ENCODE measurements around the gene VEPH1. TPM values are rescaled to one million over a fixed set of nuclear protein-coding genes. Genes with fewer than 3 reads are reported as not detected.

Gene VEPH1
- polyA plus RNA-seq, 2 of the 4 experiments (the other 2 are of a cell fraction), result 0.04 to 0.16 TPM

GRCh38 chr3:157522648-157523047 is 19.4 kb upstream of the VEPH1 start:
- ATAC-seq, result no peak
- no peak for FAIRE-seq
- Histone ChIP-seq H3K27ac (no peak overlapping the region), H3K9me3 (no peaks in the 10 kb centered on the region), H3K4me1 (no peaks in the 10 kb centered on the region), H3K4me3 (no peak overlapping the region), H3K4me2 (no peak overlapping the region)
- ChIA-PET CTCF (interaction anchor here (0.6 to 3.1 kb wide), 3 partner anchors 10 to 1372 kb away, joined by 3 to 21 read pairs (median 3); no protein-coding TSS in a partner anchor), POLR2A (no interaction called here)
- no peak for DNase-seq (ENCODE audit: low read depth in 1 of 2, low spot score in 1 of 2)
- TF ChIP-seq HOXB5 (CRISPR knock-in tag; IDR thresholded peaks at IDR 0.05) (no peak), ESRRA (IDR thresholded peaks at IDR 0.05; ENCODE audit: borderline replicate concordance, low read length) (no peak), MAZ (IDR thresholded peaks at IDR 0.05; ENCODE audit: borderline replicate concordance, low read depth, low read length) (no peak), NR3C1 (IDR thresholded peaks at IDR 0.05) (no peak), HES2 (IDR thresholded peaks at IDR 0.05) (no peak)

GRCh38 chr3:157520485-157521150 is 17.4 kb upstream of the VEPH1 start:
- POLR2A ChIA-PET, result no interaction called here
- no peak overlapping the region for H3K27ac ChIP-seq
- H3K4me1 ChIP-seq, result no peaks in the 10 kb centered on the region
- no peak overlapping the region for H3K4me2 ChIP-seq
- no peak for DNase-seq (ENCODE audit: low read depth in 1 of 2, low spot score in 1 of 2)
- H3K4me3 ChIP-seq, result no peak overlapping the region
- TF ChIP-seq ZNF302 (CRISPR knock-in tag; IDR thresholded peaks at IDR 0.05) (no peak), BHLHE40 (IDR thresholded peaks at IDR 0.05; ENCODE audit: low read depth, low read length) (no peak), PHF8 (IDR thresholded peaks at IDR 0.05; ENCODE audit: borderline replicate concordance, low read depth) (no peak), SMC3 (IDR thresholded peaks at IDR 0.05) (no peak), MAFK (IDR thresholded peaks at IDR 0.05; ENCODE audit: partially characterized antibody) (no peak), RFX5 (IDR thresholded peaks at IDR 0.05) (no peak), CHD2 (IDR thresholded peaks at IDR 0.05; ENCODE audit: low read length, partially characterized antibody) (no peak), JUN (IDR thresholded peaks at IDR 0.05) (no peak), KDM1A (IDR thresholded peaks at IDR 0.05; ENCODE audit: low read depth) (no peak), HEYL (CRISPR knock-in tag; IDR thresholded peaks at IDR 0.05) (no peak), REST (IDR thresholded peaks at IDR 0.05) (no peak), MYC (IDR thresholded peaks at IDR 0.05; ENCODE audit: borderline replicate concordance, low read length) (no peak), POLR2AphosphoS2 (conservative IDR thresholded peaks at IDR 0.05; ENCODE audit: low read length) (no peak), NPAS2 (CRISPR knock-in tag; IDR thresholded peaks at IDR 0.05; ENCODE audit: borderline replicate concordance) (no peak)
- CTCF ChIA-PET, result no interaction called here
- peak; percentile 23 for FAIRE-seq
- no peaks in the 10 kb centered on the region for H3K9me3 ChIP-seq
- ATAC-seq, result no peak

GRCh38 chr3:157518881-157519280 is 15.7 kb upstream of the VEPH1 start:
- ChIA-PET POLR2A (no interaction called here), CTCF (no interaction called here)
- 94% methylated on average over 1 of the region's 1 CpG for WGBS (ENCODE audit: missing lambda C conversion rate)
- Histone ChIP-seq H3K4me1 (no peaks in the 10 kb centered on the region), H3K27ac (no peak overlapping the region), H3K4me2 (no peak overlapping the region), H3K9me3 (no peaks in the 10 kb centered on the region), H3K4me3 (no peak overlapping the region)
- ATAC-seq (no peak), DNase-seq (ENCODE audit: low read depth in 1 of 2, low spot score in 1 of 2) (no peak), FAIRE-seq (no peak)
- TF ChIP-seq FOXS1 (CRISPR knock-in tag; IDR thresholded peaks at IDR 0.05), result no peak
- TF ChIP-seq KDM5A (IDR thresholded peaks at IDR 0.05), result no peak
- TF ChIP-seq RFX5 (IDR thresholded peaks at IDR 0.05), result no peak
- no peak for TF ChIP-seq HOXB5 (CRISPR knock-in tag; IDR thresholded peaks at IDR 0.05)
- TF ChIP-seq REST (IDR thresholded peaks at IDR 0.05), result no peak
- TF ChIP-seq NFE2L2 (conservative IDR thresholded peaks at IDR 0.05; ENCODE audit: low read length), result no peak
- TF ChIP-seq HEYL (CRISPR knock-in tag; IDR thresholded peaks at IDR 0.05), result no peak
- TF ChIP-seq KDM1A (IDR thresholded peaks at IDR 0.05; ENCODE audit: low read depth), result no peak
- TF ChIP-seq NR3C1 (IDR thresholded peaks at IDR 0.05), result no peak
- no peak for TF ChIP-seq SREBF2 (IDR thresholded peaks at IDR 0.05)
- TF ChIP-seq HMGXB4 (CRISPR knock-in tag; IDR thresholded peaks at IDR 0.05; ENCODE audit: borderline replicate concordance), result no peak
- no peak for TF ChIP-seq JUN (IDR thresholded peaks at IDR 0.05)

Measured in A549 (cell line).